Measurements from ENCODE around the gene SOX13. TPM values are rescaled to one million over a fixed set of nuclear protein-coding genes. Genes with fewer than 3 reads are reported as not detected.
A peak's percentile ranks its signal among the peaks of the same experiment; 100 is the strongest.

The SOX13 gene
- total and polyA plus RNA-seq, 10 of the 15 experiments (the other 5 are each of a cell fraction or from before 2014, with no cell fraction given) = 0.04 to 0.31 (median 0.11) TPM; not detected in 7

- no peak overlapping the region for H3K4me3 ChIP-seq
- no peak overlapping the region for H3K27ac ChIP-seq (ENCODE audit: control insufficient read depth, insufficient read depth)
- CTCF ChIA-PET = interaction anchor here (0.8 to 2.2 kb wide), 2 partner anchors 11 to 24 kb away, joined by 3 to 7 read pairs; no protein-coding TSS in a partner anchor
- FAIRE-seq (no peak), ATAC-seq (peak; percentile 63), DNase-seq (ENCODE audit: low read depth, low spot score) (no peak)
- no peaks in the 10 kb centered on the region for H4K20me1 ChIP-seq (ENCODE audit: control insufficient read depth, insufficient read depth)
- WGBS (ENCODE audit: insufficient coverage, insufficient replicate concordance, low lambda C conversion rate, missing lambda C conversion rate) = 9% methylated on average over 14 of the region's 14 CpGs
- no peak overlapping the region for H3K4me2 ChIP-seq (ENCODE audit: control insufficient read depth, insufficient read depth)
- H3K9ac ChIP-seq (ENCODE audit: control insufficient read depth, insufficient read depth, low read length) = no peak overlapping the region
- POLR2A ChIA-PET = no interaction called here
- H3K36me3 ChIP-seq (ENCODE audit: control insufficient read depth in 2 of 2, insufficient read depth in 2 of 2, low read length in 1 of 2) = no peaks in the 10 kb centered on the region
- H3K9me3 ChIP-seq (replicated peaks; ENCODE audit: control insufficient read depth, insufficient read depth, low read length) = no peaks in the 10 kb centered on the region
- H2AFZ ChIP-seq (ENCODE audit: control insufficient read depth, low read depth, low read length) = no peak overlapping the region; the same call in 1 of the 2 replicates
- TF ChIP-seq MTA2 (IDR thresholded peaks at IDR 0.05; ENCODE audit: low read depth) (no peak), DPF2 (IDR thresholded peaks at IDR 0.05) (0 out of 2 replicates have a peak, but pooled peaks have one; percentile 48), TARDBP (IDR thresholded peaks at IDR 0.05; ENCODE audit: borderline replicate concordance) (no peak), PML (IDR thresholded peaks at IDR 0.05; ENCODE audit: low read length) (no peak), HCFC1 (IDR thresholded peaks at IDR 0.05; ENCODE audit: low read length) (no peak), SUZ12 (IDR thresholded peaks at IDR 0.05; ENCODE audit: unreplicated experiment) (no peak), MAX (IDR thresholded peaks at IDR 0.05; ENCODE audit: low read depth, low read length) (no peak), IKZF1 (conservative IDR thresholded peaks at IDR 0.05) (peak; percentile 46), WRNIP1 (IDR thresholded peaks at IDR 0.05; ENCODE audit: borderline replicate concordance, low read depth, low read length) (no peak), CREB1 (IDR thresholded peaks at IDR 0.05; ENCODE audit: low read depth) (no peak), GATAD2B (conservative IDR thresholded peaks at IDR 0.05; ENCODE audit: low read depth) (0 out of 2 replicates have a peak, but pooled peaks have one; percentile 21), MEF2B (IDR thresholded peaks at IDR 0.05; ENCODE audit: partially characterized antibody, poor library complexity, severe bottlenecking) (peak; percentile 78), RFX5 (IDR thresholded peaks at IDR 0.05; ENCODE audit: low read depth, low read length) (no peak)
- RAD21 ChIA-PET (ENCODE audit: unreplicated experiment) = no interaction called here
- H3K4me1 ChIP-seq (ENCODE audit: control insufficient read depth, insufficient read depth, low read length) = peaks cover 3% of the 10 kb centered on the region; the same call in 1 of the 2 replicates
- SMC1A ChIA-PET (ENCODE audit: uncharacterized antibody, unreplicated experiment) = interaction anchor here (1.0 to 1.1 kb wide), 3 partner anchors 8 to 28 kb away, joined by 3 to 5 read pairs (median 4); no protein-coding TSS in a partner anchor
- in situ Hi-C loops (cut with MboI) (no loop called here), intact Hi-C loops (cut with micrococcal nuclease; ENCODE audit: unreplicated experiment) (no loop called here)
- no peaks in the 10 kb centered on the region for H3K79me2 ChIP-seq (ENCODE audit: control insufficient read depth, insufficient read depth, low read length)
- BruUV-seq (replicated peaks) = no TSS peak
- no peaks in the 10 kb centered on the region for H3K27me3 ChIP-seq (replicated peaks in 1 of 2; ENCODE audit: control insufficient read depth in 2 of 2, insufficient read depth in 2 of 2, low read length in 1 of 2)
These were observed 31.6 kb downstream of the SOX13 start for GRCh38 chr1:204104331-204105130.
